ENCODE measurements around the gene TAB2.
"Not testable (repeated sequence)": the region's sequence is repeated elsewhere in the genome, so short reads cannot be mapped to it uniquely, and the experiment has no call there.

TAB2 gene

GRCh38 chr6:149453597-149454345 is 136.3 kb downstream of the TAB2 start:
- in situ Hi-C loops (cut with HindIII; ENCODE audit: low sequenced_read_pairs), result no loop called here

- in situ Hi-C loops (cut with HindIII; ENCODE audit: low sequenced_read_pairs), result no loop called here
Measured at GRCh38 chr6:149454346-149454848, 136.9 kb downstream of the TAB2 start.

GRCh38 chr6:149455031-149455732 is 137.7 kb downstream of the TAB2 start:
- in situ Hi-C loops (cut with HindIII; ENCODE audit: low sequenced_read_pairs), result no loop called here

- in situ Hi-C loops (cut with HindIII; ENCODE audit: low sequenced_read_pairs), result no loop called here
Measured at GRCh38 chr6:149456311-149457021, 139.0 kb downstream of the TAB2 start.

- in situ Hi-C loops (cut with HindIII; ENCODE audit: low sequenced_read_pairs), result no loop called here
Measured at GRCh38 chr6:149457316-149457884, 139.9 kb downstream of the TAB2 start.

GRCh38 chr6:149458196-149458595 is 140.7 kb downstream of the TAB2 start:
- in situ Hi-C loops (cut with HindIII; ENCODE audit: low sequenced_read_pairs), result no loop called here

GRCh38 chr6:149458806-149459205 is 141.3 kb downstream of the TAB2 start:
- in situ Hi-C loops (cut with HindIII; ENCODE audit: low sequenced_read_pairs), result no loop called here

- in situ Hi-C loops (cut with HindIII; ENCODE audit: low sequenced_read_pairs), result no loop called here
Measured at GRCh38 chr6:149459761-149460160, 142.2 kb downstream of the TAB2 start.

GRCh38 chr6:149460249-149460648 is 142.7 kb downstream of the TAB2 start:
- in situ Hi-C loops (cut with HindIII; ENCODE audit: low sequenced_read_pairs), result not testable (repeated sequence)
